HepG2 (cell line): Measurements from ENCODE around the gene HAND1. TPM values are rescaled to one million over a fixed set of nuclear protein-coding genes. Genes with fewer than 3 reads are reported as not detected.

Experiments used
- ASH2L ChIP-seq: fragments of 300-600, 200-600 bp; sonication (generic); IDR thresholded peaks from 2 replicates; pipeline ENCODE4 v1.7.0; 2017; ENCODE audit warnings: low read depth, mild to moderate bottlenecking, moderate library complexity, mixed read lengths, low read length; ENCODE audit not compliant: insufficient read length
- BRCA1 ChIP-seq: sonication (generic); formaldehyde crosslinking; IDR thresholded peaks from 2 replicates; pipeline ENCODE4 v1.4.0; 2020; ENCODE audit warnings: missing genetic modification reagents
- HDAC2 ChIP-seq: sonication (generic); formaldehyde crosslinking; IDR thresholded peaks from 2 replicates; pipeline ENCODE4 v1.4.0; 2020; ENCODE audit warnings: missing genetic modification reagents
- IKZF4 ChIP-seq: sonication (generic); formaldehyde crosslinking; IDR thresholded peaks from 2 replicates; pipeline ENCODE4 v1.5.1; 2020; ENCODE audit warnings: borderline replicate concordance, mild to moderate bottlenecking, low read depth, missing genetic modification reagents; ENCODE audit errors: not compliant biosample characterization
- KDM5A ChIP-seq: fragments of 200-600 bp; sonication (generic); IDR thresholded peaks from 2 replicates; pipeline ENCODE4 v1.7.0; 2018; ENCODE audit warnings: antibody characterized with exemption, mild to moderate bottlenecking, low read length, borderline replicate concordance
- MZF1 ChIP-seq: sonication (generic); formaldehyde crosslinking; IDR thresholded peaks from 2 replicates; pipeline ENCODE4 v1.8.1; 2023; ENCODE audit warnings: mild to moderate bottlenecking, missing genetic modification reagents, borderline replicate concordance
- PHB2 ChIP-seq: fragments of 450-650 bp; IDR thresholded peaks from 2 replicates; pipeline ENCODE4 v1.6.1; 2018; ENCODE audit not compliant: partially characterized antibody
- THAP11 ChIP-seq: IDR thresholded peaks from 2 replicates; pipeline ENCODE4 v1.6.1; 2016; ENCODE audit warnings: missing biosample characterization, missing genetic modification reagents
- TOPORS ChIP-seq: sonication (generic); formaldehyde crosslinking; IDR thresholded peaks from 2 replicates; pipeline ENCODE4 v1.8.0; 2023; ENCODE audit warnings: mild to moderate bottlenecking, missing genetic modification reagents
- ZBTB46 ChIP-seq: sonication (generic); formaldehyde crosslinking; IDR thresholded peaks from 2 replicates; pipeline ENCODE4 v1.4.0; 2020; ENCODE audit warnings: mild to moderate bottlenecking, missing genetic modification reagents, borderline replicate concordance
- ZNF138 ChIP-seq: sonication (generic); formaldehyde crosslinking; IDR thresholded peaks from 2 replicates; pipeline ENCODE4 v1.5.0; 2020; ENCODE audit warnings: mild to moderate bottlenecking, low read depth, missing genetic modification reagents
- ZNF251 ChIP-seq: sonication (generic); formaldehyde crosslinking; IDR thresholded peaks from 2 replicates; pipeline ENCODE4 v1.9.0; 2021; ENCODE audit warnings: mild to moderate bottlenecking, missing genetic modification reagents
- ZNF530 ChIP-seq: sonication (generic); formaldehyde crosslinking; IDR thresholded peaks from 2 replicates; pipeline ENCODE4 v1.5.0; 2020; ENCODE audit warnings: low read depth, mild to moderate bottlenecking, missing genetic modification reagents
- ZNF549 ChIP-seq: sonication (generic); formaldehyde crosslinking; IDR thresholded peaks from 2 replicates; pipeline ENCODE4 v1.5.0; 2020; ENCODE audit warnings: missing genetic modification reagents
- ZNF589 ChIP-seq: sonication (generic); formaldehyde crosslinking; conservative IDR thresholded peaks from 2 replicates; pipeline ENCODE4 v1.8.0; 2022; ENCODE audit warnings: mild to moderate bottlenecking, moderate library complexity, missing genetic modification reagents
- ZNF614 ChIP-seq: IDR thresholded peaks from 2 replicates; pipeline ENCODE4 v1.6.1; 2018; ENCODE audit warnings: missing biosample characterization, missing genetic modification reagents, inconsistent platforms, borderline replicate concordance
- ZNF629 ChIP-seq: sonication (generic); formaldehyde crosslinking; conservative IDR thresholded peaks from 2 replicates; pipeline ENCODE4 v1.5.0; 2020; ENCODE audit warnings: missing genetic modification reagents
- ZNF749 ChIP-seq: sonication (generic); formaldehyde crosslinking; IDR thresholded peaks from 2 replicates; pipeline ENCODE4 v1.8.0; 2022; ENCODE audit warnings: mild to moderate bottlenecking, missing genetic modification reagents, moderate library complexity, borderline replicate concordance
- ZNF775 ChIP-seq: sonication (generic); formaldehyde crosslinking; IDR thresholded peaks from 2 replicates; pipeline ENCODE4 v1.4.0; 2020; ENCODE audit warnings: missing genetic modification reagents, mild to moderate bottlenecking, moderate library complexity, borderline replicate concordance
- polyA plus RNA-seq, 8 experiments: library from polyadenylated mRNA; depleted of rRNA in 3 of 8; stranded (reverse) in 7 of 8; unstranded in 1 of 8; fragments of >200 nt; fragmentation: Illumina TruSeq in 4 of 8; extraction: Trizol in 4 of 8; gene quantifications; 2 replicates each; pipeline versions ENCODE4 v1.2.1 to v1.2.3, GENCODE V29; 2011 to 2016; ENCODE audit warnings: low read depth in 4 of 8, missing spikeins in 1 of 8, mixed read lengths in 1 of 8; ENCODE audit not compliant: insufficient read depth in 1 of 8
- total RNA-seq, 5 experiments: library from RNA; depleted of rRNA; stranded (reverse); fragments of >200 nt; fragmentation: Illumina TruSeq; extraction: Trizol; gene quantifications; 2 replicates each; pipeline ENCODE4 v1.2.3, GENCODE V29; 2016; ENCODE audit warnings: low read depth in 1 of 5
- TF ChIP-seq, protein P1 (sequence below): sonication (generic); formaldehyde crosslinking; IDR thresholded peaks from 2 replicates; pipeline ENCODE4 v1.8.0; 2022; ENCODE audit warnings: missing genetic modification reagents, mild to moderate bottlenecking, inconsistent platforms, borderline replicate concordance
- TF ChIP-seq, protein P2 (sequence below): sonication (generic); formaldehyde crosslinking; IDR thresholded peaks from 2 replicates; pipeline ENCODE4 v1.5.1; 2020; ENCODE audit warnings: mild to moderate bottlenecking, missing genetic modification reagents, borderline replicate concordance

Gene HAND1
- total and polyA plus RNA-seq, 2 of the 13 experiments (the other 11 are each of a cell fraction or from before 2014, with no cell fraction given): not detected

GRCh38 chr5:154446195-154447088 is 31.6 kb downstream of the HAND1 start (continued):
- TF ChIP-seq, protein P1, sequence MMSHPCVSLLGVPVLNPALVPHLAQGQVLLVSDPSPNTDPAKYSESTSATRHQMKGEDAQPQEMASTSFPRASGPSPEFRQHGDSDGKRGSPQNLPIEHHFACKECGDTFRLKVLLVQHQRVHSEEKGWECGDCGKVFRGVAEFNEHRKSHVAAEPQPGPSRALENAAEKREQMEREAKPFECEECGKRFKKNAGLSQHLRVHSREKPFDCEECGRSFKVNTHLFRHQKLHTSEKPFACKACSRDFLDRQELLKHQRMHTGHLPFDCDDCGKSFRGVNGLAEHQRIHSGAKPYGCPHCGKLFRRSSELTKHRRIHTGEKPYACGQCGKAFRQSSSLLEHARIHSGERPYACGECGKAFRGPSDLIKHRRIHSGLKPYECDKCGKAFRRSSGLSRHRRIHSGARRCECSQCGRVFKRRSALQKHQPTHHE (CRISPR knock-in tag): no peak
- TF ChIP-seq ZNF530 (CRISPR knock-in tag) (no peak), ZNF549 (CRISPR knock-in tag) (no peak), TOPORS (CRISPR knock-in tag) (no peak), ZNF775 (no peak), KDM5A (peak; percentile 43; the same call in 1 of the 2 replicates), ZNF629 (no peak), ZNF138 (CRISPR knock-in tag) (no peak), ASH2L (peak; percentile 64), THAP11 (no peak), MZF1 (CRISPR knock-in tag) (no peak), BRCA1 (CRISPR knock-in tag) (no peak), ZNF251 (CRISPR knock-in tag) (no peak), ZNF589 (no peak), HDAC2 (CRISPR knock-in tag) (no peak), ZNF614 (CRISPR knock-in tag) (no peak), IKZF4 (no peak), ZBTB46 (no peak), ZNF749 (CRISPR knock-in tag) (no peak), PHB2 (no peak)
- TF ChIP-seq, protein P2, sequence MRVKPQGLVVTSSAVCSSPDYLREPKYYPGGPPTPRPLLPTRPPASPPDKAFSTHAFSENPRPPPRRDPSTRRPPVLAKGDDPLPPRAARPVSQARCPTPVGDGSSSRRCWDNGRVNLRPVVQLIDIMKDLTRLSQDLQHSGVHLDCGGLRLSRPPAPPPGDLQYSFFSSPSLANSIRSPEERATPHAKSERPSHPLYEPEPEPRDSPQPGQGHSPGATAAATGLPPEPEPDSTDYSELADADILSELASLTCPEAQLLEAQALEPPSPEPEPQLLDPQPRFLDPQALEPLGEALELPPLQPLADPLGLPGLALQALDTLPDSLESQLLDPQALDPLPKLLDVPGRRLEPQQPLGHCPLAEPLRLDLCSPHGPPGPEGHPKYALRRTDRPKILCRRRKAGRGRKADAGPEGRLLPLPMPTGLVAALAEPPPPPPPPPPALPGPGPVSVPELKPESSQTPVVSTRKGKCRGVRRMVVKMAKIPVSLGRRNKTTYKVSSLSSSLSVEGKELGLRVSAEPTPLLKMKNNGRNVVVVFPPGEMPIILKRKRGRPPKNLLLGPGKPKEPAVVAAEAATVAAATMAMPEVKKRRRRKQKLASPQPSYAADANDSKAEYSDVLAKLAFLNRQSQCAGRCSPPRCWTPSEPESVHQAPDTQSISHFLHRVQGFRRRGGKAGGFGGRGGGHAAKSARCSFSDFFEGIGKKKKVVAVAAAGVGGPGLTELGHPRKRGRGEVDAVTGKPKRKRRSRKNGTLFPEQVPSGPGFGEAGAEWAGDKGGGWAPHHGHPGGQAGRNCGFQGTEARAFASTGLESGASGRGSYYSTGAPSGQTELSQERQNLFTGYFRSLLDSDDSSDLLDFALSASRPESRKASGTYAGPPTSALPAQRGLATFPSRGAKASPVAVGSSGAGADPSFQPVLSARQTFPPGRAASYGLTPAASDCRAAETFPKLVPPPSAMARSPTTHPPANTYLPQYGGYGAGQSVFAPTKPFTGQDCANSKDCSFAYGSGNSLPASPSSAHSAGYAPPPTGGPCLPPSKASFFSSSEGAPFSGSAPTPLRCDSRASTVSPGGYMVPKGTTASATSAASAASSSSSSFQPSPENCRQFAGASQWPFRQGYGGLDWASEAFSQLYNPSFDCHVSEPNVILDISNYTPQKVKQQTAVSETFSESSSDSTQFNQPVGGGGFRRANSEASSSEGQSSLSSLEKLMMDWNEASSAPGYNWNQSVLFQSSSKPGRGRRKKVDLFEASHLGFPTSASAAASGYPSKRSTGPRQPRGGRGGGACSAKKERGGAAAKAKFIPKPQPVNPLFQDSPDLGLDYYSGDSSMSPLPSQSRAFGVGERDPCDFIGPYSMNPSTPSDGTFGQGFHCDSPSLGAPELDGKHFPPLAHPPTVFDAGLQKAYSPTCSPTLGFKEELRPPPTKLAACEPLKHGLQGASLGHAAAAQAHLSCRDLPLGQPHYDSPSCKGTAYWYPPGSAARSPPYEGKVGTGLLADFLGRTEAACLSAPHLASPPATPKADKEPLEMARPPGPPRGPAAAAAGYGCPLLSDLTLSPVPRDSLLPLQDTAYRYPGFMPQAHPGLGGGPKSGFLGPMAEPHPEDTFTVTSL (CRISPR knock-in tag): no peak
